Measurements from ENCODE around the gene GIPC2. TPM values are rescaled to one million over a fixed set of nuclear protein-coding genes. Genes with fewer than 3 reads are reported as not detected.
A peak's percentile ranks its signal among the peaks of the same experiment; 100 is the strongest.

Gene GIPC2
- total RNA-seq, 2 experiments from 2014 or later: 0.23 to 0.38 TPM

DNA sequence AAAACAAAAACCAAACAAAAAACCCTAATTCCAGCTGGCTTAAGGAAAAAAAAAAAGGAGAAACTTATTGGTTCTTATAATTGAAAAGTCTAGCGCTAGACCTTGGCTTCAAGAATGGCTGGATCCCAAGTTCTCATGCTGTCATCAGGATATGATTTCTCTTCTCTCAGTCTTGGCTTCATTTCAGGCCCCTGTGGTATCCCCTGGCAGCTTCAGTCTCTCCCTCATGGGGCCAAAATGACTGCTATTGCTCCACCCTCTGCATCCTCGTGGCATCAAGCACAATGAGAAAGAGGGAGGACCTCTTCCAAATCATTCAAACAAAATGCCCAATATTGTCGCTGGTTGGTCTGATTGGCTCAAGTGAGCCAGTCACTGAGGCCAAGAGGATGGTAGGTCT lies 80.7 kb downstream of the GIPC2 start:
- Mint-ChIP-seq H3K27ac (no peak overlapping the region), H3K36me3 (no peaks in the 10 kb centered on the region), H3K4me3 (no peak overlapping the region), H3K27me3 (no peaks in the 10 kb centered on the region), H3K4me1 (no peaks in the 10 kb centered on the region), H3K9me3 (ENCODE audit: low read depth) (no peaks in the 10 kb centered on the region)
- CTCF ChIA-PET: interaction anchor here (0.5 to 1.5 kb wide), 3 partner anchors 12 to 67 kb away, joined by 3 to 6 read pairs (median 4); no protein-coding TSS in a partner anchor
- DNase-seq (no peak), ATAC-seq (no peak)

DNA sequence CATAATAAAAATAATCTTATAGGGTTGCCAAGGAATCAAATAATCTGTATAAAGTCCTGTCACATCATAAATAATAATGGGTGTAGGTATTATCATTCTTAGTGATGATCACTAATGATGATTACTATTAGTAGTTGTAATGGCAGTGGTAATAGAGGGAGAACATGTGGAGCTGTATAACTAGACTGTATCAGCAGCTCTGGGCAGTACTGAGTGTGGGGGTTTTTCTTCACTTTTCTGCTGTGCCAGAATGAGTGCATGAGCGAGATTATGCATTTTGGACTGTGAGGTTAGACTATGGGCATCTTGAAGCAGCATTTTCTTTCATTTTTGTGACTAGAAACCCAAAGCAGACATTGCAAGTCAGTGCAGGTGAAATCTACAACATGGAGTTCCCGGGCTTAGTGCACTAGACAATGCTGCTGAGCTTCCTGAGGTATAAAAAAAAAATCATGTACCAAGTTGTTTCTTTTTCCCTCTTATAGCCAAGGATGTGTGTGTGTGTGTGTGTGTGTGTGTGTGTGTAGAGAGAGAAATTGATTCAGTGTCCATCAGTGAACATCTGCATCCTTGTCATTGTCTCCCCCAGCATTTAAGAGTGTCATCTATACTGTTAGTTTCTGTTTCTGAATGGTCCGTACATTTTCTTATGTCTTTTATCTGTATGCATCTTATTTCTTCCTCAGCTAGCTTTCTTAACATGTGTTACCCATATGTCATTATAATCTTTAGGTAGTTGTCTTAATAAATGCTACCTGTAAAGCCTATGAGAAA lies 86.6 kb downstream of the GIPC2 start:
- DNase-seq (no peak), ATAC-seq (peak; percentile 51)
- Mint-ChIP-seq H3K4me3 (no peak overlapping the region), H3K27ac (no peak overlapping the region), H3K27me3 (peaks cover 6% of the 10 kb centered on the region), H3K9me3 (ENCODE audit: low read depth) (no peaks in the 10 kb centered on the region), H3K36me3 (no peaks in the 10 kb centered on the region), H3K4me1 (no peaks in the 10 kb centered on the region)
- CTCF ChIA-PET: interaction anchor here (0.6 to 4.1 kb wide), 12 partner anchors 9 to 544 kb away, joined by 3 to 22 read pairs (median 5); partner anchors contain the start of gene FUBP1

DNA sequence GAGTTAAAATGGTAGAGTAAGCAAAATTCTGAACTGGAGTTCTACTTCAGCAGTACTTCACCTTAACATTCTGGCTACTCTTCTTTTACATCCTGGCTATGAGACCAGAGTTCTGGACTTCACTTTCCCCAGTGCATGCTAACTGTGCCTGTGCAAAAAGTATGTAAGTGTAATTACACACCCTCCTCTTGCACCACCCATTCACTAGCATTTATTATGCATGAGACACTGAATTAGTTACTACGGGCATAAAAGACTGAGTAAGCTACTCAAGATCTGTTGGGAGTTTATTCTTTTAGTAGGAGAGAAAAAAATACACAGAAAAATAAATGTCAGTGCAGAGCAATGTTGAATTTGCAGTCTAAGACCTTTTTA lies 87.2 kb downstream of the GIPC2 start:
- H3K4me3 Mint-ChIP-seq: no peak overlapping the region
- no peak for DNase-seq
- H3K9me3 Mint-ChIP-seq (ENCODE audit: low read depth): no peaks in the 10 kb centered on the region
- no peaks in the 10 kb centered on the region for H3K4me1 Mint-ChIP-seq
- CTCF ChIA-PET: interaction anchor here (0.9 to 4.1 kb wide), 5 partner anchors 11 to 543 kb away, joined by 3 to 22 read pairs (median 5); no protein-coding TSS in a partner anchor
- no peak overlapping the region for H3K27ac Mint-ChIP-seq
- H3K27me3 Mint-ChIP-seq: peaks cover 6% of the 10 kb centered on the region
- H3K36me3 Mint-ChIP-seq: no peaks in the 10 kb centered on the region
- ATAC-seq: no peak

DNA sequence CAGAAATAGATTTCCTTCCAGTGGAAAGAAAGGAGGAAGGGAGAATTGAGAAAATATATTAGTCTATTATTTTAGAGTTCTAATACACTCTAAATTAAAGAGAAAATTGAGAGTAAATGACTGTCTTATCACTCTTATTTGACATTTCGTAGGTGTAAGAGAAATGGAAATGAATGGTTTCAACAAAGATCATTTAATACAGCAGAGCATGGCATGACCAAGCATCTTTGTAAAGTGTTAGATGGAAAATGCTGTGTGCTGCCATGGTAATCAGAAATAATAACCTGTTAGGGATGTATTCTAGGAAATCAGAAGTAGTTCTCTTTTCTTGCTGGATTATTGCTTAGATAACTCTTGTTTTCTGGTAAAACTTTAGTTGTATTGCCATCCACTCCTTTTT lies 90.9 kb downstream of the GIPC2 start:
- H3K36me3 Mint-ChIP-seq: no peaks in the 10 kb centered on the region
- H3K4me1 Mint-ChIP-seq: peaks cover 2% of the 10 kb centered on the region
- H3K9me3 Mint-ChIP-seq (ENCODE audit: low read depth): no peaks in the 10 kb centered on the region
- ATAC-seq (no peak), DNase-seq (no peak)
- peaks cover 6% of the 10 kb centered on the region for H3K27me3 Mint-ChIP-seq
- CTCF ChIA-PET: interaction anchor here (0.5 kb wide), 1 partner anchor 279 kb away, joined by 3 read pairs; no protein-coding TSS in a partner anchor
- H3K27ac Mint-ChIP-seq: no peak overlapping the region
- H3K4me3 Mint-ChIP-seq: no peak overlapping the region

DNA sequence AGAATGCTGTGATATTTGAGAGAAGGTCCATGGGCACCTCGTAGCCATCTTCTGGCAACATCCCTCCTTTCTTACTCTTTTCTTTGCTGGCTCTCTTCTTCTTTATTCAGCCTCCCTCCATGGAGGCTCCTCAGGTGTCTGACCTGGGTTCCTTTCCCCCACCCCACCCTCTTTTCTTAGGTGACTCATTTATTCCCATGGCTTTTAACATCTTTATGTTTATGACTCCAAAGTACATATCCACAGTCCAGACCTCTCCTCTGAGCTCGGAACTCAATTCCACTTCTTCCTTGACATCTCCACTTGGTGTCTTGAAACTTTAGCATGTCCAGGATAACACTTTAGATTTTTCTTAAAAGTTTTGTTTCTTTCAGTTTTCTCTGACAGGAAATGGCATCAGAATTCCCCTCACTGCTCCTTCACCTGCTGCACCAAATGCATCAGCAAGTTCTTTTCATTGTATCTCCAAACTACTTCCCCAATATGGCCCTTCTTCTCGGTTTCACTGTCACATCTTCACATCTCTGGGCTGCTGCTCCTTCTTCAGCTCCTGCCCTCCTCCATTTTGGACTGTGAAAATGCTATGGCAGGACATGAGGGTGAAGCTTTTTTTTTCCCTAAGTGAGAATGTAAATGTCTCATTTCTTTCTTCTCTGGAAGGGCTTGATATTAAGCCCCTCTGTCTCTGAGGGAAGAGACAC lies 95.9 kb downstream of the GIPC2 start:
- Mint-ChIP-seq H3K4me3 (no peak overlapping the region), H3K27ac (no peak overlapping the region), H3K36me3 (no peaks in the 10 kb centered on the region), H3K4me1 (peaks cover 24% of the 10 kb centered on the region), H3K27me3 (no peaks in the 10 kb centered on the region), H3K9me3 (ENCODE audit: low read depth) (no peaks in the 10 kb centered on the region)
- CTCF ChIA-PET: interaction anchor here (2.7 kb wide), 1 partner anchor 10 kb away, joined by 12 read pairs; no protein-coding TSS in a partner anchor
- no peak for ATAC-seq
- no peak for DNase-seq

DNA sequence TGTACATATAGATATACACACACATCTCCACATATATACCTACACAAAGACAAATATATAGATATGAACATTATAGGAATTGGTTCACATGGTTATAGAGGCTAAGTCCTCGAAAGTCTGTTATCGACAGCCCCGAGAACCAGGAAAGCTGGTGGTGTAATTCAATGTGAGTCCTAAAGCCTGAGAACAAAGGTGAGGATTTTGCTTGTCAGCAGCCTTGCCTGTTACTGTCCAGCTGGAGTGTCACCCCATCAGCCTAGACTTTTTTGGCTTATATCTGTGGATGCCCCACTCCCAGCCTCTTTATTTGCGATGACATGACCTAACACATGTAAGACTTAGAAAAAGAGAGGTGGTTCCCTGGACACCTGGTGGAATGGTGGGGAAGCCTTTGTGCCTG lies 97.0 kb downstream of the GIPC2 start:
- peak overlapping the region; percentile 74 for H3K4me3 Mint-ChIP-seq
- CTCF ChIA-PET: interaction anchor here (1.0 to 5.6 kb wide), 5 partner anchors 11 to 475 kb away, joined by 3 to 32 read pairs (median 12); no protein-coding TSS in a partner anchor
- ATAC-seq: no peak
- H3K4me1 Mint-ChIP-seq: peaks cover 24% of the 10 kb centered on the region
- peak overlapping the region; percentile 82 for H3K27ac Mint-ChIP-seq
- H3K27me3 Mint-ChIP-seq: peaks cover 2% of the 10 kb centered on the region
- no peak for DNase-seq
- H3K36me3 Mint-ChIP-seq: no peaks in the 10 kb centered on the region
- H3K9me3 Mint-ChIP-seq (ENCODE audit: low read depth): no peaks in the 10 kb centered on the region

DNA sequence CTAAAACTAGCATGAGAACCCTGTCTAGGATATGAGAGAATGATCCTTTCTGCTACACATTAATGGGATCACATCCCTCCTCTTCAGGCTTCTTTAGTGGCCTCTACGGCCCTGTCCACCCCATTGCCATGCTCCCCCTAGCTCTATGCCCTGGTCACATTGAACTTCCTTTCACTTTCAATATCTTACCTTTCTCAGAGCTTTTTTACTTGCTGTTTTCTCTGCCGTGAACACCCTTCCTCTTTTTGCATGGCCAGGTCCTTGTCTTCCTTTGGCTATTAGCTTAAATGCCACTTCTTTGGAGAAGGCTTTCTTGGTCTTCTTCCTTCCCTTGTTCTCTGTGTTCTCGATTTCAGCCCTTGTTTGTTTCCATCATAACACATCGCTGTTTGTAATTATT lies 97.4 kb downstream of the GIPC2 start:
- peaks cover 24% of the 10 kb centered on the region for H3K4me1 Mint-ChIP-seq
- peak; percentile 85 for ATAC-seq
- CTCF ChIA-PET: interaction anchor here (1.0 to 5.6 kb wide), 4 partner anchors 11 to 474 kb away, joined by 3 to 32 read pairs (median 10); no protein-coding TSS in a partner anchor
- H3K27me3 Mint-ChIP-seq: peaks cover 6% of the 10 kb centered on the region
- no peaks in the 10 kb centered on the region for H3K9me3 Mint-ChIP-seq (ENCODE audit: low read depth)
- H3K4me3 Mint-ChIP-seq: peak overlapping the region; percentile 74
- H3K36me3 Mint-ChIP-seq: no peaks in the 10 kb centered on the region
- DNase-seq: no peak
- peak overlapping the region; percentile 82 for H3K27ac Mint-ChIP-seq

DNA sequence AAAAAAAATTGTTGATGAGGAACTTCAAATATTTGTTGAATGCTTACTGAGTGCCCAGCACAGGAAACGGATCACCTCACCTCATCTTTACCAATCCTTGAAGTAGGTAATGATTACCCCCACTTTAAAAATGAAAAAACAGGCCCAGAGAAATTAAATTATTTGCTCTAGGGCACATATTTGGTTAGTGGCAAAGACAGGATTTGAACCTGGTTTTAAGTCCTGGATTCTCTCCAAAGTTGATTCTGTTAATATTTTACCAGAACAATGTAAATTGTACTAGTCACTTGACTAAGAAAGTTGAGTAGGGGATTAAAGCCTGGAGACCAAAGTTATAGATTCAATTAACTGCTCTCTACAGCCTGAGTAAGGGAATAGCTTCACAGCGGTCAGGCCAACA lies 97.9 kb downstream of the GIPC2 start:
- H3K4me3 Mint-ChIP-seq: peak overlapping the region; percentile 74
- H3K27me3 Mint-ChIP-seq: peaks cover 11% of the 10 kb centered on the region
- H3K36me3 Mint-ChIP-seq: no peaks in the 10 kb centered on the region
- CTCF ChIA-PET: interaction anchor here (0.7 to 5.6 kb wide), 7 partner anchors 12 to 474 kb away, joined by 3 to 32 read pairs (median 3); no protein-coding TSS in a partner anchor
- H3K27ac Mint-ChIP-seq: peak overlapping the region; percentile 82
- no peak for DNase-seq
- peaks cover 24% of the 10 kb centered on the region for H3K4me1 Mint-ChIP-seq
- no peak for ATAC-seq
- H3K9me3 Mint-ChIP-seq (ENCODE audit: low read depth): no peaks in the 10 kb centered on the region

DNA sequence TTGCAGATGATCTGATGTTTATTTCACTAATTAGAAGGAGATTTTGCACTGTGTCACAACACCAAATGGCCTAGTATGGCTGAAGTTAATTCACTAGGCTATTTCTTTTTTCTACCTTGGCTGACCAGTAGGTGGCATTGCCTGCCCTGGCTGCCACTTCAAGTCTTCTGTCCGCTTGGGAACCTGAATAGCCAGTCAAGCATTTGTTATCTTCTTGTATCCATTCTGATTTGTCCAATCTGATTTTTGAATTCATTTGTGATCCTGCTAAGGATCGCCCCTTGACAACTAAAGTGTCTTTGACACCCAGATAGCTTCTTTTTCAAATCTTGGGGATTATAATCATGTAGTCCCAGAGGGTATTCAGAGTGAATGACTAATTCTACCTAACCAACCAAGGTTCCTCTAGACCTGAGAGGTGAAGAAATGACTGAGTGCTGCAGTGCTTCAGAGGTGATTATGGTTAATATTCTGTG lies 99.4 kb downstream of the GIPC2 start:
- Mint-ChIP-seq H3K27ac (no peak overlapping the region), H3K9me3 (ENCODE audit: low read depth) (no peaks in the 10 kb centered on the region), H3K27me3 (peaks cover 11% of the 10 kb centered on the region), H3K4me1 (peaks cover 24% of the 10 kb centered on the region), H3K4me3 (no peak overlapping the region), H3K36me3 (no peaks in the 10 kb centered on the region)
- CTCF ChIA-PET: interaction anchor here (0.8 to 5.6 kb wide), 7 partner anchors 13 to 528 kb away, joined by 3 to 32 read pairs (median 4); no protein-coding TSS in a partner anchor
- DNase-seq (peak; percentile 67), ATAC-seq (peak; percentile 75)

DNA sequence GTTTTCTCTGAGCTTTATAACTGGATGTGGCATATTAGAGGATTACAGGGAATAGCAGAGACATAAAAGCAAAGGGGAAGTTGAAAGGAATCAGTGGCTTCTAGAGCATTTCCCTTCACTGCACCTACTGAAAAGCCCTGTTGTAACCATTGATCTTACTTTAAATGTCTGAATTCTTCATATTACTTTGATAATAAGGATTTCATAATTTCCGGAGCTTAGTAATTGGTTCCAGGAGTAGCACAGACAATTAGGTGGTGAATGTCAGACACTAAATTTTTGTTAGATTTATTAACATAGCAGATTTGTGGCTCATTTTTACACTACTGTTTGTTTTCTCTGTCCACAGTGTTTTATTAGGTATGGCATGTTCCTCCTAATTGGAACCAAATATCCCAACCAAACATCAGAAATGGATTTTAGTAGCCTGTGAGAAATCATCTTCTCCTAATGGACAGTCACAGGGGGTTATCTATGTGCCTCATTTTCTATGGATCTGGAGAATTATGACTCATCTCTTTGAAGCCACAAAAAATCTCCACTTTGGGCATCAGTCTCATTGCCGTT lies 100.5 kb downstream of the GIPC2 start:
- Mint-ChIP-seq H3K27me3 (peaks cover 11% of the 10 kb centered on the region), H3K36me3 (no peaks in the 10 kb centered on the region), H3K4me1 (peaks cover 24% of the 10 kb centered on the region), H3K9me3 (ENCODE audit: low read depth) (no peaks in the 10 kb centered on the region), H3K4me3 (no peak overlapping the region), H3K27ac (no peak overlapping the region)
- no peak for ATAC-seq
- CTCF ChIA-PET: interaction anchor here (0.8 to 5.6 kb wide), 5 partner anchors 17 to 527 kb away, joined by 3 to 32 read pairs (median 4); no protein-coding TSS in a partner anchor
- no peak for DNase-seq

DNA sequence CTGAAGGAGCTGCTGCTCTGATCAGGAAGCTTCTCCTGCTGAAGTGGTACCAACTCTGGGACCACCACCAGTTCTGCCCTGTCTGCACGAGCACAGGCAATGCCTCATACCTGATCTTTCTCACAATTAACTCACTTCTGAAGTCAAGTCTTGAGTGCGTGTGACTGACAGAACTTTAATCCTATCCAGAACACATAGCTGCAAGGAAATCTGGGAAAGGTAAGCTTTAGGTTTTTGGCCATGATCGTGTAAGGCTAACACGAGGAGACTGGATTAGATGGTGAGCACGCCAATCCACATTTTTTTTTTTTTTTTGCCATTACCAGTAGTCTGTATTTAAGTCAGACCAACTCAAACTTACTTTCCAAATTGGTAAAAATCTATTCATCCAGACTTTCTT lies 101.3 kb downstream of the GIPC2 start:
- DNase-seq: no peak
- Mint-ChIP-seq H3K27ac (no peak overlapping the region), H3K4me3 (no peak overlapping the region), H3K36me3 (no peaks in the 10 kb centered on the region), H3K27me3 (peaks cover 11% of the 10 kb centered on the region), H3K4me1 (peaks cover 19% of the 10 kb centered on the region), H3K9me3 (ENCODE audit: low read depth) (no peaks in the 10 kb centered on the region)
- no peak for ATAC-seq
- CTCF ChIA-PET: interaction anchor here (0.7 to 5.6 kb wide), 2 partner anchors 200 to 460 kb away, joined by 3 to 32 read pairs; no protein-coding TSS in a partner anchor

DNA sequence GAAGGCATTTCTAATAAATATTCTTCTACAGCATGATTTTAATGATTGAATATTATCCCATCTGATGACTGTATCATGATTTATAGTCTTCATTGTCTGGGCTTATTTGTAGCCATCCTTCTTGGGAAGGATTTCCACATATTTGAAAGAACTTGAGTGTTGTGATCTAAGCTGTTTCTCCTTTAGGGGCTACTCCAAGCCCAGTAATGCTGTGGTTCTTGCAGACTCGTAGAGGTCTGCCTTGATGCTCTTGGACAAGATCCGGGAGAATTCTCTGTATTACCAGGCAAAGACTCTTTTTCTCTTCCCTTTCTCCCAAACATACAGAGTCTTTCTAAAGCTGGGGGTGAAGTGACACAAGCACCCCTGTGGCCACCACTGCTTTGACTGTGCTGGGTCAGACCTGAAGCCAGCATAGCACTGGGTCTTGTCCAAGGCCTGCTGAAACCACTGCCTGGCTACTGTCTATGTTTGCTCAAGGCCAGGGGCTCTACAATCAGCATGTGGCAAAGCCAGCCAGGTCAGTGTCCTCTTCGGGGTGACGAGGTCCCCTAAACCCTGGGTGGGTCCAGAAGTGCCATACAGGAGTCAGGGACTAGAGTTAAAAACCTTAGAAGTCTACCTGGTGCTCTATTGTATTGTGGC lies 107.4 kb downstream of the GIPC2 start:
- CTCF ChIA-PET: no interaction called here
- H3K4me1 Mint-ChIP-seq: no peaks in the 10 kb centered on the region
- ATAC-seq: no peak
- DNase-seq: no peak
- no peaks in the 10 kb centered on the region for H3K36me3 Mint-ChIP-seq
- no peak overlapping the region for H3K4me3 Mint-ChIP-seq
- H3K9me3 Mint-ChIP-seq (ENCODE audit: low read depth): no peaks in the 10 kb centered on the region
- peaks cover 23% of the 10 kb centered on the region for H3K27me3 Mint-ChIP-seq
- H3K27ac Mint-ChIP-seq: no peak overlapping the region

DNA sequence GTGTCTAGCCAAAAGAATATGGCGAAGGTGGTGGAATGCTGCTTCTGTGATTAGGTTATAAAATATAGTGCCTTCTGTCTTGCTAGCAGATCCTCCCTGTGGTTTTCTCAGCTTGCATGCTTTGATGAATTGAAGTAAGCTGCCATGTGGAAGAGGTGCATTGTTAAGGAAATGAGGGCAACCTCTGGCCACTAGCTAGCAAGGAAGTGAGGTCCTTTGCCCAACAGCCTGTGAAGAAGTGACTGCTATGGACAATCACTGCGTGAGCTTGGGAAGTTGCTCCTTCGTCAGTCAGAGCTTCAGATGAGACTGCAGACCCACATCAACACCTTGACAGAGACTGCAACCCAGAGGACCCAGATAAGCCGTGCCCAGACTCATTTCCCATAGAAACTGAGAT lies 109.4 kb downstream of the GIPC2 start:
- no peak overlapping the region for H3K4me3 Mint-ChIP-seq
- DNase-seq (no peak), ATAC-seq (no peak)
- H3K36me3 Mint-ChIP-seq: no peaks in the 10 kb centered on the region
- CTCF ChIA-PET: no interaction called here
- H3K27ac Mint-ChIP-seq: no peak overlapping the region
- peaks cover 22% of the 10 kb centered on the region for H3K27me3 Mint-ChIP-seq
- no peaks in the 10 kb centered on the region for H3K9me3 Mint-ChIP-seq (ENCODE audit: low read depth)
- no peaks in the 10 kb centered on the region for H3K4me1 Mint-ChIP-seq

All from activated CD8-positive, alpha-beta memory T cell treated with anti-CD3 and anti-CD28 coated beads, Interleukin-2, amount 10 ng/mL, durations not matched to agents 7 days and 5 days (primary cell).